ENCODE measurements around the gene PRMT6. TPM values are rescaled to one million over a fixed set of nuclear protein-coding genes. Genes with fewer than 3 reads are reported as not detected.

PRMT6 gene
- total RNA-seq, 1 experiment from 2014 or later, result 11.5 TPM

GRCh38 chr1:107057197-107058133 lies 991 bp downstream of the PRMT6 start:
- BruUV-seq (replicated peaks), result no TSS peak
- DNase-seq, result peak; percentile 40 to 47
- H3K4me3 Mint-ChIP-seq (ENCODE audit: unreplicated experiment), result peak overlapping the region; percentile 88
- no peaks in the 10 kb centered on the region for H3K9me3 ChIP-seq
- no peaks in the 10 kb centered on the region for H3K4me1 ChIP-seq
- no peaks in the 10 kb centered on the region for H3K4me1 Mint-ChIP-seq (ENCODE audit: low read depth, unreplicated experiment)
- POLR2A ChIA-PET, result no interaction called here
- CTCF ChIA-PET, result no interaction called here
- H3K27me3 Mint-ChIP-seq (ENCODE audit: insufficient read depth, unreplicated experiment), result no peaks in the 10 kb centered on the region
- H3K36me3 ChIP-seq (ENCODE audit: control insufficient read depth, insufficient read depth, low read length), result no peaks in the 10 kb centered on the region
- H3K9me3 Mint-ChIP-seq (ENCODE audit: unreplicated experiment), result no peaks in the 10 kb centered on the region
- intact Hi-C loops (cut with micrococcal nuclease; ENCODE audit: unreplicated experiment), result loop anchor here (1.0 to 2.0 kb wide), 2 partner anchors 20 to 83 kb away; partner anchors contain the start of gene NTNG1
- H3K4me3 ChIP-seq (ENCODE audit: low read depth, low read length), result peak overlapping the region; percentile 67
- H3K36me3 Mint-ChIP-seq (ENCODE audit: insufficient read depth, unreplicated experiment), result no peaks in the 10 kb centered on the region
- H3K27me3 ChIP-seq (replicated peaks; ENCODE audit: control insufficient read depth, insufficient read depth, low read length), result no peaks in the 10 kb centered on the region
- TF ChIP-seq CTCF (IDR thresholded peaks at IDR 0.05; ENCODE audit: insufficient read depth in 1 of 2, low read depth in 1 of 2, low read length in 1 of 2, severe bottlenecking in 1 of 2, unreplicated experiment in 1 of 2), result no peak
- no peak overlapping the region for H3K27ac Mint-ChIP-seq (ENCODE audit: unreplicated experiment)

GRCh38 chr1:107058245-107059032 lies 2.0 kb downstream of the PRMT6 start:
- no peaks in the 10 kb centered on the region for H3K4me1 Mint-ChIP-seq (ENCODE audit: low read depth, unreplicated experiment)
- H3K36me3 Mint-ChIP-seq (ENCODE audit: insufficient read depth, unreplicated experiment), result no peaks in the 10 kb centered on the region
- Histone ChIP-seq H3K4me1 (no peaks in the 10 kb centered on the region), H3K27me3 (replicated peaks; ENCODE audit: control insufficient read depth, insufficient read depth, low read length) (no peaks in the 10 kb centered on the region), H3K36me3 (ENCODE audit: control insufficient read depth, insufficient read depth, low read length) (no peaks in the 10 kb centered on the region), H3K4me3 (ENCODE audit: low read depth, low read length) (peak overlapping the region; percentile 67; the same call in 1 of the 2 replicates), H3K9me3 (no peaks in the 10 kb centered on the region)
- H3K27me3 Mint-ChIP-seq (ENCODE audit: insufficient read depth, unreplicated experiment), result no peaks in the 10 kb centered on the region
- no TSS peak for BruUV-seq (replicated peaks)
- H3K4me3 Mint-ChIP-seq (ENCODE audit: unreplicated experiment), result peak overlapping the region; percentile 88
- intact Hi-C loops (cut with micrococcal nuclease; ENCODE audit: unreplicated experiment), result no loop called here
- no peak overlapping the region for H3K27ac Mint-ChIP-seq (ENCODE audit: unreplicated experiment)
- DNase-seq, result no peak
- ChIA-PET POLR2A (no interaction called here), CTCF (no interaction called here)
- TF ChIP-seq CTCF (IDR thresholded peaks at IDR 0.05; ENCODE audit: insufficient read depth in 1 of 2, low read depth in 1 of 2, low read length in 1 of 2, severe bottlenecking in 1 of 2, unreplicated experiment in 1 of 2), result no peak
- no peaks in the 10 kb centered on the region for H3K9me3 Mint-ChIP-seq (ENCODE audit: unreplicated experiment)

GRCh38 chr1:107061886-107062285 lies 5.4 kb downstream of the PRMT6 start:
- Histone ChIP-seq H3K4me1 (no peaks in the 10 kb centered on the region), H3K36me3 (ENCODE audit: control insufficient read depth, insufficient read depth, low read length) (no peaks in the 10 kb centered on the region), H3K27me3 (replicated peaks; ENCODE audit: control insufficient read depth, insufficient read depth, low read length) (no peaks in the 10 kb centered on the region), H3K4me3 (ENCODE audit: low read depth, low read length) (no peak overlapping the region), H3K9me3 (no peaks in the 10 kb centered on the region)
- H3K4me1 Mint-ChIP-seq (ENCODE audit: low read depth, unreplicated experiment), result no peaks in the 10 kb centered on the region
- H3K9me3 Mint-ChIP-seq (ENCODE audit: unreplicated experiment), result no peaks in the 10 kb centered on the region
- ChIA-PET CTCF (no interaction called here), POLR2A (no interaction called here)
- no peak for TF ChIP-seq CTCF (IDR thresholded peaks at IDR 0.05; ENCODE audit: insufficient read depth in 1 of 2, low read depth in 1 of 2, low read length in 1 of 2, severe bottlenecking in 1 of 2, unreplicated experiment in 1 of 2)
- H3K4me3 Mint-ChIP-seq (ENCODE audit: unreplicated experiment), result no peak overlapping the region
- no peak for DNase-seq
- no peaks in the 10 kb centered on the region for H3K36me3 Mint-ChIP-seq (ENCODE audit: insufficient read depth, unreplicated experiment)
- intact Hi-C loops (cut with micrococcal nuclease; ENCODE audit: unreplicated experiment), result loop anchor here (2.0 kb wide), 1 partner anchor 67 kb away; no protein-coding TSS in a partner anchor
- no peak overlapping the region for H3K27ac Mint-ChIP-seq (ENCODE audit: unreplicated experiment)
- H3K27me3 Mint-ChIP-seq (ENCODE audit: insufficient read depth, unreplicated experiment), result no peaks in the 10 kb centered on the region
- BruUV-seq (replicated peaks), result no TSS peak
